ENCODE data around the gene MIF.
"Not testable (repeated sequence)": the region's sequence is repeated elsewhere in the genome, so short reads cannot be mapped to it uniquely, and the experiment has no call there.

MIF gene

GRCh38 chr22:23900227-23900626 lies 6.0 kb downstream of the MIF start:
- Mint-ChIP-seq H3K36me3 (ENCODE audit: insufficient read depth) (peaks cover 21% of the 10 kb centered on the region), H3K27me3 (peaks cover 0 to 16% of the 10 kb centered on the region in 2 donors), H3K4me1 (ENCODE audit: low read depth in 2 of 2) (peaks cover 8 to 11% of the 10 kb centered on the region in 2 donors)
- not testable (repeated sequence) for H3K9me3 Mint-ChIP-seq; ATAC-seq (replicated peaks); DNase-seq; H3K4me3 Mint-ChIP-seq; H3K27ac Mint-ChIP-seq

- H3K27ac Mint-ChIP-seq: no peak overlapping the region
- H3K4me3 Mint-ChIP-seq: no peak overlapping the region
- DNase-seq (no peak), ATAC-seq (replicated peaks) (no peak)
- peaks cover 11% of the 10 kb centered on the region for H3K36me3 Mint-ChIP-seq (ENCODE audit: insufficient read depth)
- peaks cover 0 to 30% of the 10 kb centered on the region in 2 donors for H3K27me3 Mint-ChIP-seq
- H3K9me3 Mint-ChIP-seq: no peaks in the 10 kb centered on the region
- H3K4me1 Mint-ChIP-seq (ENCODE audit: low read depth in 2 of 2): peaks cover under 1 to 8% of the 10 kb centered on the region in 2 donors
Observed at GRCh38 chr22:23901600-23901999, 7.4 kb downstream of the MIF start.

GRCh38 chr22:23903328-23903971 lies 9.3 kb downstream of the MIF start:
- Mint-ChIP-seq H3K27me3 (peaks cover 0 to 49% of the 10 kb centered on the region in 2 donors), H3K4me1 (ENCODE audit: low read depth in 2 of 2) (peaks cover 0 to 8% of the 10 kb centered on the region in 2 donors), H3K36me3 (ENCODE audit: insufficient read depth) (peaks cover 6% of the 10 kb centered on the region), H3K27ac (no peak overlapping the region), H3K9me3 (no peaks in the 10 kb centered on the region), H3K4me3 (no peak overlapping the region)
- DNase-seq: no peak
- no peak for ATAC-seq (replicated peaks)

- Mint-ChIP-seq H3K4me3 (no peak overlapping the region), H3K27ac (no peak overlapping the region), H3K36me3 (ENCODE audit: insufficient read depth) (peaks cover 7% of the 10 kb centered on the region), H3K9me3 (no peaks in the 10 kb centered on the region), H3K4me1 (ENCODE audit: low read depth in 2 of 2) (peaks cover 0 to 8% of the 10 kb centered on the region in 2 donors), H3K27me3 (peaks cover 0 to 53% of the 10 kb centered on the region in 2 donors)
- DNase-seq (no peak), ATAC-seq (replicated peaks) (no peak)
Observed at GRCh38 chr22:23904573-23905254, 10.5 kb downstream of the MIF start.

GRCh38 chr22:23906641-23907040 lies 12.5 kb downstream of the MIF start:
- Mint-ChIP-seq H3K36me3 (ENCODE audit: insufficient read depth) (peaks cover 9% of the 10 kb centered on the region), H3K4me1 (ENCODE audit: low read depth in 2 of 2) (peaks cover 0 to 8% of the 10 kb centered on the region in 2 donors), H3K27me3 (peaks cover 0 to 53% of the 10 kb centered on the region in 2 donors), H3K9me3 (no peaks in the 10 kb centered on the region), H3K4me3 (no peak overlapping the region), H3K27ac (no peak overlapping the region)
- no peak for ATAC-seq (replicated peaks)
- DNase-seq: no peak

- not testable (repeated sequence) for H3K9me3 Mint-ChIP-seq; DNase-seq; ATAC-seq (replicated peaks); H3K36me3 Mint-ChIP-seq (ENCODE audit: insufficient read depth); H3K27ac Mint-ChIP-seq; H3K4me1 Mint-ChIP-seq (ENCODE audit: low read depth in 2 of 2); H3K4me3 Mint-ChIP-seq
- peaks cover 0 to 53% of the 10 kb centered on the region in 2 donors for H3K27me3 Mint-ChIP-seq
Observed at GRCh38 chr22:23907423-23907822, 13.2 kb downstream of the MIF start.

- Mint-ChIP-seq H3K27ac (no peak overlapping the region), H3K27me3 (peaks cover 0 to 51% of the 10 kb centered on the region in 2 donors), H3K36me3 (ENCODE audit: insufficient read depth) (peaks cover 11% of the 10 kb centered on the region), H3K9me3 (no peaks in the 10 kb centered on the region), H3K4me1 (ENCODE audit: low read depth in 2 of 2) (peaks cover 14% of the 10 kb centered on the region in 2 donors), H3K4me3 (no peak overlapping the region)
- DNase-seq: no peak
- no peak for ATAC-seq (replicated peaks)
Observed at GRCh38 chr22:23908587-23909205, 14.5 kb downstream of the MIF start.

GRCh38 chr22:23909296-23909898 lies 15.2 kb downstream of the MIF start:
- no peak overlapping the region for H3K27ac Mint-ChIP-seq
- H3K36me3 Mint-ChIP-seq (ENCODE audit: insufficient read depth): peaks cover 12% of the 10 kb centered on the region
- peaks cover 0 to 44% of the 10 kb centered on the region in 2 donors for H3K27me3 Mint-ChIP-seq
- H3K4me3 Mint-ChIP-seq: no peak overlapping the region
- DNase-seq (no peak), ATAC-seq (replicated peaks) (no peak)
- no peaks in the 10 kb centered on the region for H3K9me3 Mint-ChIP-seq
- peaks cover 14 to 15% of the 10 kb centered on the region in 2 donors for H3K4me1 Mint-ChIP-seq (ENCODE audit: low read depth in 2 of 2)

GRCh38 chr22:23910496-23911190 lies 16.5 kb downstream of the MIF start:
- H3K9me3 Mint-ChIP-seq: no peaks in the 10 kb centered on the region
- H3K27ac Mint-ChIP-seq: no peak overlapping the region
- peaks cover 12% of the 10 kb centered on the region for H3K36me3 Mint-ChIP-seq (ENCODE audit: insufficient read depth)

GRCh38 chr22:23911318-23911980 lies 17.3 kb downstream of the MIF start:
- Mint-ChIP-seq H3K9me3 (no peaks in the 10 kb centered on the region), H3K36me3 (ENCODE audit: insufficient read depth) (peaks cover 12% of the 10 kb centered on the region), H3K27ac (no peak overlapping the region), H3K4me1 (ENCODE audit: low read depth in 2 of 2) (peaks cover 9 to 18% of the 10 kb centered on the region in 2 donors), H3K4me3 (no peak overlapping the region), H3K27me3 (peaks cover 0 to 25% of the 10 kb centered on the region in 2 donors)
- DNase-seq (no peak), ATAC-seq (replicated peaks) (no peak)

More at GRCh38 chr22:23910496-23911190, 16.5 kb downstream of the MIF start:
- DNase-seq (no peak), ATAC-seq (replicated peaks) (no peak)
- no peak overlapping the region for H3K4me3 Mint-ChIP-seq
- H3K27me3 Mint-ChIP-seq: peaks cover 0 to 33% of the 10 kb centered on the region in 2 donors
- H3K4me1 Mint-ChIP-seq (ENCODE audit: low read depth in 2 of 2): peaks cover 10 to 18% of the 10 kb centered on the region in 2 donors

- Mint-ChIP-seq H3K4me3 (no peak overlapping the region), H3K9me3 (no peaks in the 10 kb centered on the region), H3K4me1 (ENCODE audit: low read depth in 2 of 2) (peaks cover 8 to 18% of the 10 kb centered on the region in 2 donors), H3K36me3 (ENCODE audit: insufficient read depth) (peaks cover 12% of the 10 kb centered on the region), H3K27ac (no peak overlapping the region), H3K27me3 (peaks cover 0 to 15% of the 10 kb centered on the region in 2 donors)
- no peak for ATAC-seq (replicated peaks)
- DNase-seq: no peak
Observed at GRCh38 chr22:23912293-23912903, 18.2 kb downstream of the MIF start.

GRCh38 chr22:23913306-23913660 lies 19.1 kb downstream of the MIF start:
- Mint-ChIP-seq H3K4me1 (ENCODE audit: low read depth in 2 of 2) (peaks cover 8 to 18% of the 10 kb centered on the region in 2 donors), H3K36me3 (ENCODE audit: insufficient read depth) (peaks cover 9% of the 10 kb centered on the region), H3K27ac (peak overlapping the region; percentile 76 to 94), H3K27me3 (peaks cover 0 to 6% of the 10 kb centered on the region in 2 donors), H3K9me3 (no peaks in the 10 kb centered on the region), H3K4me3 (peak overlapping the region; percentile 86 to 92)
- ATAC-seq (replicated peaks): no peak
- no peak for DNase-seq
